MM.1S (cell line): ENCODE results near the gene NLGN2.

Experiments used
- DNase-seq: peaks from one replicate; pipeline ENCODE4 v3.0.0-alpha.2; 2015
- H2AFZ ChIP-seq: fragments of 300-600 bp; sonication (generic); 2 replicates; pipeline ENCODE4 v1.6.0; 2016; ENCODE audit warnings: antibody characterized with exemption, low read length
- H3F3A ChIP-seq: fragments of 300-600 bp; sonication (generic); 2 replicates; pipeline ENCODE4 v1.6.1; 2016; ENCODE audit warnings: mild to moderate bottlenecking, antibody characterized with exemption, low read length, moderate library complexity, mixed read lengths; ENCODE audit not compliant: insufficient read depth
- H3K27ac ChIP-seq: fragments of 300-600 bp; sonication (generic); 2 replicates; pipeline ENCODE4 v1.5.1; 2016; ENCODE audit warnings: mild to moderate bottlenecking, low read length
- H3K27me3 ChIP-seq: fragments of 300-600 bp; sonication (generic); replicated peaks from 2 replicates; pipeline ENCODE4 v1.6.0; 2016; ENCODE audit warnings: low read length; ENCODE audit not compliant: insufficient read depth
- H3K36me3 ChIP-seq: fragments of 300-600 bp; sonication (generic); replicated peaks from 2 replicates; pipeline ENCODE4 v1.6.1; 2016; ENCODE audit warnings: mild to moderate bottlenecking, low read length, mixed read lengths; ENCODE audit not compliant: insufficient read depth
- H3K4me1 ChIP-seq: fragments of 300-600 bp; sonication (generic); 2 replicates; pipeline ENCODE4 v1.6.1; 2016; ENCODE audit warnings: low read length, mixed read lengths
- H3K4me2 ChIP-seq: fragments of 300-600 bp; sonication (generic); 2 replicates; pipeline ENCODE4 v1.6.0; 2016; ENCODE audit warnings: low read depth, low read length
- H3K4me3 ChIP-seq: fragments of 300-600 bp; sonication (generic); 2 replicates; pipeline ENCODE4 v1.5.1; 2016; ENCODE audit warnings: low read length, mixed read lengths
- H3K79me2 ChIP-seq: fragments of 300-600 bp; sonication (generic); 2 replicates; pipeline ENCODE4 v1.6.1; 2016; ENCODE audit warnings: mixed run types, low read length, mixed read lengths
- H3K9ac ChIP-seq: fragments of 300-600 bp; sonication (generic); 2 replicates; pipeline ENCODE4 v1.6.1; 2016; ENCODE audit warnings: low read length, mixed read lengths
- H3K9me2 ChIP-seq: fragments of 300-600 bp; sonication (generic); replicated peaks from 2 replicates; pipeline ENCODE4 v1.6.1; 2016; ENCODE audit warnings: mild to moderate bottlenecking, low read length, mixed read lengths; ENCODE audit not compliant: insufficient read depth
- H3K9me3 ChIP-seq: fragments of 300-600 bp; sonication (generic); replicated peaks from 2 replicates; pipeline ENCODE4 v1.6.1; 2016; ENCODE audit warnings: mild to moderate bottlenecking, low read length, mixed read lengths; ENCODE audit not compliant: insufficient read depth
- H4K20me1 ChIP-seq: fragments of 300-600 bp; sonication (generic); 2 replicates; pipeline ENCODE4 v1.6.1; 2016; ENCODE audit warnings: mild to moderate bottlenecking, low read length, moderate library complexity, mixed read lengths; ENCODE audit not compliant: insufficient read depth
- CTCF ChIP-seq: fragments of 300-600 bp; sonication (generic); IDR thresholded peaks from 2 replicates; pipeline ENCODE4 v1.5.1; 2016; ENCODE audit warnings: antibody characterized with exemption, low read length, mixed read lengths
- EZH2 ChIP-seq: fragments of 300-600 bp; sonication (generic); optimal IDR thresholded peaks from 2 replicates; pipeline ENCODE3; 2017; ENCODE audit warnings: low read depth, mild to moderate bottlenecking, antibody characterized with exemption, low read length, mixed read lengths
- EZH2phosphoT487 ChIP-seq: fragments of 300-600 bp; sonication (generic); IDR thresholded peaks from 2 replicates; pipeline ENCODE4 v1.6.1; 2018; ENCODE audit warnings: antibody characterized with exemption, low read length

NLGN2 gene

GRCh38 chr17:7394452-7395191 is 13.0 kb upstream of the NLGN2 start, which contains the start of gene PLSCR3:
Gene PLSCR3 (minus strand): TSS chr17:7394525. CDS start chr17:7394110, 415 bp downstream.
- H3K36me3 ChIP-seq, result no peaks in the 10 kb centered on the region
- H3K9ac ChIP-seq, result peak within 1 kb of the TSS; percentile 58; the same call in 1 of the 2 replicates
- no peaks in the 10 kb centered on the region for H3K9me2 ChIP-seq
- peak within 1 kb of the TSS; percentile 61; the same call in 1 of the 2 replicates for H3K27ac ChIP-seq
- DNase-seq, result peak; percentile 85
- H4K20me1 ChIP-seq, result no peaks in the 10 kb centered on the region
- H3F3A ChIP-seq, result peaks cover 6% of the 10 kb centered on the region; the same call in 1 of the 2 replicates
- peak within 1 kb of the TSS; percentile 100 for H3K4me2 ChIP-seq
- H3K9me3 ChIP-seq, result no peaks in the 10 kb centered on the region
- H3K4me1 ChIP-seq, result 0 out of 2 replicates have a peak, but pooled peaks cover 3% of the 10 kb centered on the region
- no peaks in the 10 kb centered on the region for H3K79me2 ChIP-seq
- H3K4me3 ChIP-seq, result peak within 1 kb of the TSS; percentile 85
- H3K27me3 ChIP-seq, result no peaks in the 10 kb centered on the region
- TF ChIP-seq EZH2phosphoT487 (no peak), CTCF (peak; percentile 49)
- H2AFZ ChIP-seq, result peak within 1 kb of the TSS; percentile 93

GRCh38 chr17:7396147-7396546 is 11.5 kb upstream of the NLGN2 start:
- H3K4me1 ChIP-seq, result 0 out of 2 replicates have a peak, but pooled peaks cover 3% of the 10 kb centered on the region
- peaks cover 6% of the 10 kb centered on the region; the same call in 1 of the 2 replicates for H3F3A ChIP-seq
- H3K27ac ChIP-seq, result no peak overlapping the region
- H2AFZ ChIP-seq, result no peak overlapping the region
- TF ChIP-seq CTCF (no peak), EZH2phosphoT487 (no peak), EZH2 (no peak)
- H3K4me2 ChIP-seq, result no peak overlapping the region
- no peaks in the 10 kb centered on the region for H3K27me3 ChIP-seq
- no peaks in the 10 kb centered on the region for H3K36me3 ChIP-seq
- no peak for DNase-seq
- H3K79me2 ChIP-seq, result no peaks in the 10 kb centered on the region
- H3K9ac ChIP-seq, result no peak overlapping the region
- H3K9me3 ChIP-seq, result no peaks in the 10 kb centered on the region
- no peak overlapping the region for H3K4me3 ChIP-seq
- H3K9me2 ChIP-seq, result no peaks in the 10 kb centered on the region
- H4K20me1 ChIP-seq, result no peaks in the 10 kb centered on the region

- Histone ChIP-seq H3K4me1 (0 out of 2 replicates have a peak, but pooled peaks cover 7% of the 10 kb centered on the region), H3K27me3 (no peaks in the 10 kb centered on the region), H2AFZ (no peak overlapping the region), H4K20me1 (no peaks in the 10 kb centered on the region), H3F3A (peaks cover 6% of the 10 kb centered on the region; the same call in 1 of the 2 replicates), H3K4me3 (no peak overlapping the region), H3K36me3 (no peaks in the 10 kb centered on the region), H3K9ac (no peak overlapping the region), H3K9me3 (no peaks in the 10 kb centered on the region), H3K79me2 (no peaks in the 10 kb centered on the region; the same call in 1 of the 2 replicates), H3K27ac (no peak overlapping the region), H3K9me2 (no peaks in the 10 kb centered on the region), H3K4me2 (no peak overlapping the region)
- no peak for DNase-seq
- TF ChIP-seq EZH2phosphoT487 (no peak), CTCF (no peak), EZH2 (no peak)
Measured at GRCh38 chr17:7398612-7399011, 9.0 kb upstream of the NLGN2 start.
